CD4-positive, alpha-beta T cell (primary cell): Measurements from ENCODE around the gene EIF3I. TPM values are rescaled to one million over a fixed set of nuclear protein-coding genes. Genes with fewer than 3 reads are reported as not detected.

Source experiments
- ATAC-seq: fragments of 200-7000 bp; cut with Tn5 transposase; one replicate; pipeline ENCODE4 v1.10.0; 2022; ENCODE audit warnings: mild to moderate bottlenecking; ENCODE audit not compliant: poor library complexity
- CTCF ChIA-PET: fragments of 350-600 bp; sonication (Branson Sonifier 250); formaldehyde crosslinking; loops from one replicate; lab custom pipeline; 2021; ENCODE audit warnings: antibody characterized with exemption, inconsistent platforms; lab: Charles Lee
- POLR2A ChIA-PET: fragments of 350-600 bp; sonication (Branson Sonifier 250); formaldehyde crosslinking; loops from one replicate; lab custom pipeline; 2021; ENCODE audit warnings: antibody characterized with exemption, inconsistent platforms; lab: Charles Lee
- DNase-seq, 14 experiments: peaks; one replicate each; pipeline ENCODE4 v3.0.0-alpha.2; 2013 to 2020; ENCODE audit warnings: mixed read lengths in 2 of 14
- H3K27ac ChIP-seq, 2 donors: one replicate each; pipeline versions ENCODE4 v1.5.1 to v1.7.0; 2013; ENCODE audit warnings: low read length in 2 of 2, low read depth in 1 of 2, mild to moderate bottlenecking in 1 of 2
- H3K27me3 ChIP-seq, 2 experiments: 1 replicate in 1 of 2; 2 replicates in 1 of 2; pipeline versions ENCODE4 v1.6.1 to v1.7.0; 2013; ENCODE audit warnings: low read length in 2 of 2, control low read depth in 1 of 2, mild to moderate bottlenecking in 1 of 2, moderate library complexity in 1 of 2; ENCODE audit not compliant: insufficient read depth in 2 of 2, control insufficient read depth in 1 of 2
- H3K36me3 ChIP-seq: one replicate; pipeline ENCODE4 v1.6.1; 2013; ENCODE audit warnings: low read length, control low read depth; ENCODE audit not compliant: insufficient read depth
- H3K4me1 ChIP-seq: one replicate; pipeline ENCODE4 v1.6.1; 2013; ENCODE audit warnings: low read length, control low read depth; ENCODE audit not compliant: insufficient read depth
- H3K4me3 ChIP-seq: one replicate; pipeline ENCODE4 v1.5.1; 2013; ENCODE audit warnings: mild to moderate bottlenecking, low read length, moderate library complexity
- H3K9me3 ChIP-seq, 2 experiments: 1 replicate in 1 of 2; 2 replicates in 1 of 2; pipeline versions ENCODE4 v1.6.1 to v1.7.0; 2013; ENCODE audit warnings: low read length in 2 of 2, mild to moderate bottlenecking in 2 of 2, control low read depth in 1 of 2, moderate library complexity in 1 of 2; ENCODE audit not compliant: control insufficient read depth in 1 of 2, insufficient read depth in 1 of 2
- H3K27ac Mint-ChIP-seq: one replicate; pipeline ENCODE4 v1.8.0; 2020; ENCODE audit warnings: mixed read lengths
- H3K27me3 Mint-ChIP-seq: one replicate; pipeline ENCODE4 v1.8.0; 2021; ENCODE audit warnings: mixed read lengths
- H3K36me3 Mint-ChIP-seq: one replicate; pipeline ENCODE4 v1.8.0; 2021; ENCODE audit warnings: low read depth, mixed read lengths
- H3K4me1 Mint-ChIP-seq: one replicate; pipeline ENCODE4 v1.8.0; 2021; ENCODE audit warnings: low read depth, mixed read lengths
- H3K4me3 Mint-ChIP-seq: one replicate; pipeline ENCODE4 v1.8.0; 2020; ENCODE audit warnings: mild to moderate bottlenecking, mixed read lengths
- H3K9me3 Mint-ChIP-seq: one replicate; pipeline ENCODE4 v1.8.0; 2020; ENCODE audit warnings: mixed read lengths
- CTCF ChIP-seq: fragments of 200-600 bp; IDR thresholded peaks from one replicate; pipeline ENCODE4 v1.8.0; 2022; ENCODE audit warnings: antibody characterized with exemption, mild to moderate bottlenecking
- intact Hi-C, 2 experiments: fragments of 100-400 bp; cut with DNase I in 1 of 2; cut with micrococcal nuclease in 1 of 2; formaldehyde crosslinking; loops; one replicate each; pipeline versions ENCODE4 v1.15.1 to v1.9.0; 2023 to 2025; cut with DNase I, micrococcal nuclease
- total RNA-seq, 174 experiments: library from RNA in 2 of 174; stranded (reverse) in 2 of 174; gene quantifications; one replicate each; pipeline ENCODE4 v1.2.3 and lab custom pipeline; 2021 to 2026

EIF3I gene
- total RNA-seq, 2 experiments from 2014 or later, result 103 to 110 TPM

- Histone ChIP-seq H3K9me3 (no peaks in the 10 kb centered on the region), H3K4me1 (peaks cover 64% of the 10 kb centered on the region), H3K27me3 (no peaks in the 10 kb centered on the region), H3K4me3 (no peak overlapping the region), H3K36me3 (peaks cover 58% of the 10 kb centered on the region), H3K27ac (no peak overlapping the region)
- intact Hi-C loops, result no loop called here
- H3K4me1 Mint-ChIP-seq, result peaks cover 59% of the 10 kb centered on the region
- POLR2A ChIA-PET, result interaction anchor here (0.6 to 3.9 kb wide), 8 partner anchors 9 to 150 kb away, joined by 3 to 17 read pairs (median 3); partner anchors contain the start of genes IQCC, KPNA6 and TXLNA
- H3K4me3 Mint-ChIP-seq, result peak overlapping the region; percentile 45
- ATAC-seq (no peak), DNase-seq (no peak)
- H3K27ac Mint-ChIP-seq, result peak overlapping the region; percentile 65
- no peaks in the 10 kb centered on the region for H3K9me3 Mint-ChIP-seq
- peaks cover 62% of the 10 kb centered on the region for H3K36me3 Mint-ChIP-seq
- CTCF ChIA-PET, result interaction anchor here (2.3 kb wide), 1 partner anchor 19 kb away, joined by 12 read pairs; no protein-coding TSS in a partner anchor
- TF ChIP-seq CTCF, result no peak
- no peaks in the 10 kb centered on the region for H3K27me3 Mint-ChIP-seq
Observed at GRCh38 chr1:32197074-32197473, 25.1 kb upstream of the EIF3I start.

- intact Hi-C loops, result no loop called here
- H3K4me1 Mint-ChIP-seq, result peaks cover 65% of the 10 kb centered on the region
- TF ChIP-seq CTCF, result no peak
- peaks cover 54% of the 10 kb centered on the region for H3K36me3 Mint-ChIP-seq
- H3K9me3 Mint-ChIP-seq, result no peaks in the 10 kb centered on the region
- no peaks in the 10 kb centered on the region for H3K27me3 Mint-ChIP-seq
- H3K27ac ChIP-seq, result no peak overlapping the region
- peak overlapping the region; percentile 45 for H3K4me3 Mint-ChIP-seq
- H3K27me3 ChIP-seq, result no peaks in the 10 kb centered on the region
- no peaks in the 10 kb centered on the region for H3K9me3 ChIP-seq
- H3K4me1 ChIP-seq, result peaks cover 72% of the 10 kb centered on the region
- no peak overlapping the region for H3K4me3 ChIP-seq
- ATAC-seq, result no peak
- POLR2A ChIA-PET, result interaction anchor here (0.6 to 3.9 kb wide), 6 partner anchors 8 to 149 kb away, joined by 3 to 17 read pairs (median 5); partner anchors contain the start of genes IQCC, KPNA6 and TXLNA
- CTCF ChIA-PET, result interaction anchor here (2.3 kb wide), 1 partner anchor 18 kb away, joined by 12 read pairs; no protein-coding TSS in a partner anchor
- H3K27ac Mint-ChIP-seq, result peak overlapping the region; percentile 76
- no peak for DNase-seq
- peaks cover 51% of the 10 kb centered on the region for H3K36me3 ChIP-seq
Observed at GRCh38 chr1:32197837-32198236, 24.4 kb upstream of the EIF3I start.

- H3K27ac Mint-ChIP-seq, result peak overlapping the region; percentile 76
- H3K4me1 ChIP-seq, result peaks cover 74% of the 10 kb centered on the region
- intact Hi-C loops, result no loop called here
- peak overlapping the region; percentile 72 for H3K4me3 Mint-ChIP-seq
- H3K36me3 Mint-ChIP-seq, result peaks cover 51% of the 10 kb centered on the region
- H3K36me3 ChIP-seq, result peaks cover 46% of the 10 kb centered on the region
- TF ChIP-seq CTCF, result no peak
- ATAC-seq, result no peak
- no peaks in the 10 kb centered on the region for H3K9me3 Mint-ChIP-seq
- H3K9me3 ChIP-seq, result no peaks in the 10 kb centered on the region
- H3K4me3 ChIP-seq, result no peak overlapping the region
- H3K27ac ChIP-seq, result no peak overlapping the region
- peaks cover 68% of the 10 kb centered on the region for H3K4me1 Mint-ChIP-seq
- no peaks in the 10 kb centered on the region for H3K27me3 Mint-ChIP-seq
- POLR2A ChIA-PET, result interaction anchor here (1.3 to 3.8 kb wide), 3 partner anchors 18 to 196 kb away, joined by 4 to 17 read pairs (median 7); partner anchors contain the start of genes KPNA6 and TXLNA
- CTCF ChIA-PET, result interaction anchor here (2.3 kb wide), 1 partner anchor 17 kb away, joined by 12 read pairs; no protein-coding TSS in a partner anchor
- no peaks in the 10 kb centered on the region for H3K27me3 ChIP-seq
- DNase-seq, result no peak
Observed at GRCh38 chr1:32198237-32199042, 23.8 kb upstream of the EIF3I start.
